RPMI8226 (cell line): Measurements from ENCODE around the gene SEMA3D.

Experiments used
- DNase-seq: peaks from one replicate; pipeline ENCODE4 v3.0.0-alpha.2; 2015

SEMA3D gene

DNA sequence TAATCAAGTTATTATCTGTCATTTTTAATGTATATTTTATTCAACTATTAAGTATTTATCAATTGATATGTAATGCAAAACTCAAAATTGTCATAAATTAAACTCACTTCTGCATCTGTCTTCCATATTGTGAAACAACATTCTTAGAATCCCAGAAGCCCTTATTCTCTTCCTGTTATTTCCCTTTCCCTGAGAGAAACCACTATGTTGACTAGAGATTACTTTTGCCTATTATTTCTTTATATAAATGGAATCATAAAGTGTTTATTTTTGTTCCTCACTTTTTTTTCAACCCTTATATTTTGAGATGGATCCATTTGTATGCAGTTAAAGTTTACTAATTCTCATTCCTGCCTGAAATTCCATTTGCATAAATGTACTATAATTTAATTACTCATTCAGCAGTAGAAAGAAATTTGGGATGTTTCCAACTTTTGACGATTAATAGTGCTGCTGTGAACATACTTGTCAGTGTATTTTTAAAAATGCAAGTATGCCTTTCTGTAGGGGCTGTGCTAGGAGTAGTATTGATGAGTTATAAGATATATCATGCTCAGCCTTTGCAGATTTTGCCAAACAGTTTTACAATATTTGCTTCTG is 211.2 kb downstream of the SEMA3D start:
- no peak for DNase-seq

- no peak for DNase-seq
Measured at GRCh38 chr7:84971360-84971759, 215.5 kb downstream of the SEMA3D start.

DNA sequence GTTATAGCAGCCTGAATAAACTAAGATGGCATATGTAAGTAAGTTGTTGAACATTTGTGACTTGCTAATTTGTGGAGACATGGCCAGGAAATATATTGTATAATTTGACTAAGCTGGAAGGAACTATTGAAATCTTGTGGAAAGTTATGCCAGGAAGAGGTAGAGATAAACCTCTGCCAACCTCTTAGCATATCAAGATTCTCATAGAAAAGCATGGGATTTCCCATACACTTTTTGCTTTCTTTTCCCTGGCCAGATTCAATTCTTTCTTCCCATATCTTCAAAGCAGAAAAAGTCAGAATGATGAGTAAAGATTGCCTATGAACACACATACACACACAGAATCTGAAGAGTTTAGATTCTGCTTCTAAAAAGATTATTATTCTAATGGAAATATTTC is 216.2 kb downstream of the SEMA3D start:
- no peak for DNase-seq

- no peak for DNase-seq
Measured at GRCh38 chr7:84953234-84953633, 233.6 kb downstream of the SEMA3D start.

GRCh38 chr7:84950836-84951235 is 236.0 kb downstream of the SEMA3D start:
- no peak for DNase-seq

DNA sequence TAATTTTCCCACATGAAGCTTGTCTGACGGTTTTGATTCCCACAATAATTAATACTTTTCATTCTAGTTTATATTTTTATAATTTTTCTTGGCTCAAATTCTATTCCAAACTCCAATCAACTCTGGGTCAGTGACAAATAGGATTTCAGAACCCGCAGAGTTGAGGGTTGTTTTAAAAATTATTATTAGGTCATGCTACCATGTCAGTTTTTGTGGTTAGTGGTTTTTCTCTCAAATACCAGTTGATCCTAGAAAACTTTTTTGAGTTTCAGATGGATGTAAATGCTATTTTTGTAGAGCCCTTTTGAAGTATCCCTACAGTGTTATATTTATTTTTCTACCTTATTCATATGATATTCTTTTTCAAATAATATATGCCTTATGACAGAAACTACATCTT is 237.4 kb downstream of the SEMA3D start:
- no peak for DNase-seq

- no peak for DNase-seq
Measured at GRCh38 chr7:84949067-84949466, 237.8 kb downstream of the SEMA3D start.

- DNase-seq: no peak
Measured at GRCh38 chr7:84948634-84949033, 238.2 kb downstream of the SEMA3D start.

DNA sequence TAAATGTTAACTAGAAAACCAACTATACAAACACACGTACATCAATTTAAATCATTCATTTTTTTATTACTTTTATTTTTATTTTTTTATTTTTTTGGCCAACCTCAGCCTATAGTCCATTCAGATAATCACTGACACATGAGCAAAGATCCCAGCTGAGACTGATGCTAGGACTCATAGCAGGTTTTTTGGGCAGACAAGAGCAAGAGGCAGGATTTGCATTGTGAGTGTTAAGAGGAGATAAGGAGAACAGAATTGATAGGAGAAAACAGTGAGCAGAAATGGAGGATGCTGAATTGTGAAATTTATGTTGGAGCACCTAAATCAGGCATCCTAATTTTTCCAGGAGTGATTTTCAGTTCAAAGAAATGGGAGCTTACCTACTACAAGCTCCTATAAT is 240.3 kb downstream of the SEMA3D start:
- no peak for DNase-seq
